ENCODE measurements around the gene DHDDS. TPM values are rescaled to one million over a fixed set of nuclear protein-coding genes. Genes with fewer than 3 reads are reported as not detected.

Gene DHDDS
- total RNA-seq, 1 donor from 2014 or later: 87.2 TPM

- H3K36me3 ChIP-seq (ENCODE audit: insufficient read depth, low read length): no peaks in the 10 kb centered on the region
- peak overlapping the region; percentile 48 for H3K4me2 ChIP-seq (ENCODE audit: low read length)
- H3K4me3 ChIP-seq (ENCODE audit: insufficient read depth, low read depth, low read length): no peak overlapping the region
- peak overlapping the region; percentile 65 for H3K4me3 Mint-ChIP-seq (ENCODE audit: unreplicated experiment)
- H3K27ac ChIP-seq (ENCODE audit: low read depth, low read length): no peak overlapping the region
- H3K79me2 ChIP-seq (ENCODE audit: insufficient read depth, low read length): no peaks in the 10 kb centered on the region
- DNase-seq (ENCODE audit: low read depth) (no peak), FAIRE-seq (no peak)
- H3K36me3 Mint-ChIP-seq (ENCODE audit: low read depth, unreplicated experiment): peaks cover 2% of the 10 kb centered on the region
- no peak overlapping the region for H3K9ac ChIP-seq (ENCODE audit: low read length)
- H2AFZ ChIP-seq (ENCODE audit: low read depth, low read length): no peak overlapping the region
- H3K9me3 Mint-ChIP-seq (ENCODE audit: unreplicated experiment): no peaks in the 10 kb centered on the region
- H3K27ac Mint-ChIP-seq (ENCODE audit: unreplicated experiment): peak overlapping the region; percentile 81
- no peak for TF ChIP-seq EZH2 (IDR thresholded peaks at IDR 0.05; ENCODE audit: insufficient read depth, low read length)
- TF ChIP-seq CTCF (IDR thresholded peaks at IDR 0.05; ENCODE audit: insufficient read depth, low read depth, low read length): no peak
- peaks cover 35% of the 10 kb centered on the region for H3K27me3 ChIP-seq (ENCODE audit: insufficient read depth, low read length)
- H3K27me3 Mint-ChIP-seq (ENCODE audit: low read depth, unreplicated experiment): no peaks in the 10 kb centered on the region
- no peaks in the 10 kb centered on the region for H4K20me1 ChIP-seq (ENCODE audit: insufficient read depth, low read length)
- peaks cover 32% of the 10 kb centered on the region for H3K4me1 Mint-ChIP-seq (ENCODE audit: low read depth, unreplicated experiment)
- H3K9me3 ChIP-seq (ENCODE audit: insufficient read depth, low read depth, low read length): no peaks in the 10 kb centered on the region
- H3K4me1 ChIP-seq (ENCODE audit: insufficient read depth, low read length): peaks cover 5% of the 10 kb centered on the region
Measured at GRCh38 chr1:26409191-26409807, 22.8 kb upstream of the DHDDS start.

- TF ChIP-seq EZH2 (IDR thresholded peaks at IDR 0.05; ENCODE audit: insufficient read depth, low read length) (peak; percentile 95), CTCF (IDR thresholded peaks at IDR 0.05; ENCODE audit: insufficient read depth, low read depth, low read length) (no peak)
Measured at GRCh38 chr1:26410706-26411623, 21.2 kb upstream of the DHDDS start, which contains the start of gene LIN28A. Gene LIN28A, plus strand, starts transcription at chr1:26410817. Its CDS starts 75 bp downstream, at chr1:26410892.

More at GRCh38 chr1:26410706-26411623, 21.2 kb upstream of the DHDDS start, which contains the start of gene LIN28A:
- peaks cover 2% of the 10 kb centered on the region for H3K36me3 Mint-ChIP-seq (ENCODE audit: low read depth, unreplicated experiment)
- H3K9ac ChIP-seq (ENCODE audit: low read length): no peak within 1 kb of the TSS
- DNase-seq (ENCODE audit: low read depth): no peak
- no peak within 1 kb of the TSS for H2AFZ ChIP-seq (ENCODE audit: low read depth, low read length)
- H3K4me1 Mint-ChIP-seq (ENCODE audit: low read depth, unreplicated experiment): peaks cover 35% of the 10 kb centered on the region
- H3K27ac ChIP-seq (ENCODE audit: low read depth, low read length): no peak within 1 kb of the TSS
- H3K27me3 ChIP-seq (ENCODE audit: insufficient read depth, low read length): peaks cover 49% of the 10 kb centered on the region
- peak within 1 kb of the TSS; percentile 81 for H3K27ac Mint-ChIP-seq (ENCODE audit: unreplicated experiment)
- peak within 1 kb of the TSS; percentile 89 for H3K4me3 Mint-ChIP-seq (ENCODE audit: unreplicated experiment)
- no peaks in the 10 kb centered on the region for H3K9me3 Mint-ChIP-seq (ENCODE audit: unreplicated experiment)
- H3K4me1 ChIP-seq (ENCODE audit: insufficient read depth, low read length): no peaks in the 10 kb centered on the region
- no peak for FAIRE-seq
- H3K79me2 ChIP-seq (ENCODE audit: insufficient read depth, low read length): no peaks in the 10 kb centered on the region
- no peaks in the 10 kb centered on the region for H3K36me3 ChIP-seq (ENCODE audit: insufficient read depth, low read length)
- no peaks in the 10 kb centered on the region for H4K20me1 ChIP-seq (ENCODE audit: insufficient read depth, low read length)
- no peak within 1 kb of the TSS for H3K4me3 ChIP-seq (ENCODE audit: insufficient read depth, low read depth, low read length)
- H3K9me3 ChIP-seq (ENCODE audit: insufficient read depth, low read depth, low read length): no peaks in the 10 kb centered on the region
- no peaks in the 10 kb centered on the region for H3K27me3 Mint-ChIP-seq (ENCODE audit: low read depth, unreplicated experiment)
- peak within 1 kb of the TSS; percentile 48 for H3K4me2 ChIP-seq (ENCODE audit: low read length)

All from astrocyte (in vitro differentiated cells and primary cell).